HepG2 (cell line): ENCODE data around the gene STK11. TPM values are rescaled to one million over a fixed set of nuclear protein-coding genes. Genes with fewer than 3 reads are reported as not detected.
A peak's percentile ranks its signal among the peaks of the same experiment; 100 is the strongest.

Source experiments
- ATF1 ChIP-seq: IDR thresholded peaks from 2 replicates; pipeline ENCODE4 v1.6.1; 2016; ENCODE audit warnings: mild to moderate bottlenecking, control low read depth
- HES4 ChIP-seq: sonication (generic); formaldehyde crosslinking; IDR thresholded peaks from 2 replicates; pipeline ENCODE4 v1.9.0; 2021; ENCODE audit warnings: mild to moderate bottlenecking, missing genetic modification reagents, borderline replicate concordance
- ZNF230 ChIP-seq: sonication (generic); formaldehyde crosslinking; IDR thresholded peaks from 2 replicates; pipeline ENCODE4 v1.4.0; 2020; ENCODE audit warnings: mild to moderate bottlenecking, missing genetic modification reagents
- polyA plus RNA-seq, 8 experiments: library from polyadenylated mRNA; depleted of rRNA in 3 of 8; stranded (reverse) in 7 of 8; unstranded in 1 of 8; fragments of >200 nt; fragmentation: Illumina TruSeq in 4 of 8; extraction: Trizol in 4 of 8; gene quantifications; 2 replicates each; pipeline versions ENCODE4 v1.2.1 to v1.2.3, GENCODE V29; 2011 to 2016; ENCODE audit warnings: low read depth in 4 of 8, missing spikeins in 1 of 8, mixed read lengths in 1 of 8; ENCODE audit not compliant: insufficient read depth in 1 of 8
- total RNA-seq, 5 experiments: library from RNA; depleted of rRNA; stranded (reverse); fragments of >200 nt; fragmentation: Illumina TruSeq; extraction: Trizol; gene quantifications; 2 replicates each; pipeline ENCODE4 v1.2.3, GENCODE V29; 2016; ENCODE audit warnings: low read depth in 1 of 5
- TF ChIP-seq, protein P1 (sequence below): sonication (generic); formaldehyde crosslinking; IDR thresholded peaks from 2 replicates; pipeline ENCODE4 v1.4.0; 2020; ENCODE audit warnings: missing genetic modification reagents
- TF ChIP-seq, protein P2 (sequence below): sonication (generic); formaldehyde crosslinking; IDR thresholded peaks from 2 replicates; pipeline ENCODE4 v1.4.0; 2020; ENCODE audit warnings: missing genetic modification reagents
- TF ChIP-seq, protein P3 (sequence below): fragments of 450-650 bp; IDR thresholded peaks from 2 replicates; pipeline ENCODE4 v1.6.1; 2017; ENCODE audit warnings: mild to moderate bottlenecking
- TF ChIP-seq, protein P4 (sequence below): sonication (generic); formaldehyde crosslinking; IDR thresholded peaks from 2 replicates; pipeline ENCODE4 v1.8.0; 2023; ENCODE audit warnings: mild to moderate bottlenecking, missing genetic modification reagents
- TF ChIP-seq, protein P5 (sequence below): sonication (generic); formaldehyde crosslinking; IDR thresholded peaks from 2 replicates; pipeline ENCODE4 v1.4.0; 2020; ENCODE audit warnings: missing genetic modification reagents
- TF ChIP-seq, protein P6 (sequence below): fragments of 450-650 bp; IDR thresholded peaks from 2 replicates; pipeline ENCODE4 v1.6.1; 2016
- TF ChIP-seq, protein P7 (sequence below): IDR thresholded peaks from 2 replicates; pipeline ENCODE4 v1.6.1; 2016; ENCODE audit warnings: missing genetic modification reagents, missing compliant biosample characterization

Gene STK11
- total and polyA plus RNA-seq, 2 of the 13 experiments (the other 11 are each of a cell fraction or from before 2014, with no cell fraction given) = 27.5 to 43.6 TPM

DNA sequence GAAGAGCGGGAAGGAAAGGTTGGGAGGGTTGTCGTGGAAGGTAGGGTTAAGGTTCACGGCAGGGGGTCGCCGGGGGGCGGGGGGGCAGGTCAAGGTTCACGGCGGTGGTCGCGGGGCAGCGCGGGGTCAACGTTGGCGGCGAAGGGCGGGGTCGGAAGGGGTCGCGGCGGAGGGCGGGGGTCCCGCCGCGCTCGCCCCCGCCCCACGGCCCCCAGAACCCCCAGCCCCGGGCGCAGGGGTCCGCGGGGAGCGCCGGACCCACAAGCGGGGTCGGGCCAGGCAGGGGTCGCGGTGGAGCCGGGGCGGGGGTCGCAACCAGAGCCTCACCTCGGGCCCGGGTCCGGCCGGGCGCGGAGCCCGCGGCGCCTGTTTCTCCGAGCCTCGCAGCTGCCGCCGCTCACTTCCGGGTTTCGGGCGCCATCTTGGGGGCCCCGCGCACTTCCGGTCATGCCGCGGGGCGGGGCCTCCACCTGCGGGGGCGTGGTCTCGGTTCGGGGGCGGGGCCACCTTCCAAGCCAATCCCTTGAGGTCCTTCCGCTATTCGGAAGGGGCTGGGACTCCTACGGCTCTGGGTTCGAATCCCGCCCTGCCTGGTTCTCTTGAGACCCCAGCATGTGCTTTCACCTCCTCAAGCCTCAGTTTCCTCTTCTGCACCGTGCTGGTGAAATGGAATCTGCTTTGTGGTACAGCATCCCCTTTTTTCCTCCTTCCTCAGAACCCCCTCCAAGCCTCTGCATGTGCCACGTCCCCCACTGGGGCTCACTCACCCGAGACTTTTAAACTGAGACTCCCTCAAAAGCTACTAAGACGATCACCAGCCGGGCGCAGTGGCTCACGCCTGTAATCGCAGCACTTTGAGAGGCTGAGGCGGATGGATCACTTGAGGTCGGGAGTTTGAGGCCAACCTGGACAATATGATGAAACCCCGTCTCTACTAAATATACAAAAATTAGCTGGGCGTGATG is 31.5 kb upstream of the STK11 start, which contains the start of gene SBNO2 (continued):
- TF ChIP-seq, protein P1, sequence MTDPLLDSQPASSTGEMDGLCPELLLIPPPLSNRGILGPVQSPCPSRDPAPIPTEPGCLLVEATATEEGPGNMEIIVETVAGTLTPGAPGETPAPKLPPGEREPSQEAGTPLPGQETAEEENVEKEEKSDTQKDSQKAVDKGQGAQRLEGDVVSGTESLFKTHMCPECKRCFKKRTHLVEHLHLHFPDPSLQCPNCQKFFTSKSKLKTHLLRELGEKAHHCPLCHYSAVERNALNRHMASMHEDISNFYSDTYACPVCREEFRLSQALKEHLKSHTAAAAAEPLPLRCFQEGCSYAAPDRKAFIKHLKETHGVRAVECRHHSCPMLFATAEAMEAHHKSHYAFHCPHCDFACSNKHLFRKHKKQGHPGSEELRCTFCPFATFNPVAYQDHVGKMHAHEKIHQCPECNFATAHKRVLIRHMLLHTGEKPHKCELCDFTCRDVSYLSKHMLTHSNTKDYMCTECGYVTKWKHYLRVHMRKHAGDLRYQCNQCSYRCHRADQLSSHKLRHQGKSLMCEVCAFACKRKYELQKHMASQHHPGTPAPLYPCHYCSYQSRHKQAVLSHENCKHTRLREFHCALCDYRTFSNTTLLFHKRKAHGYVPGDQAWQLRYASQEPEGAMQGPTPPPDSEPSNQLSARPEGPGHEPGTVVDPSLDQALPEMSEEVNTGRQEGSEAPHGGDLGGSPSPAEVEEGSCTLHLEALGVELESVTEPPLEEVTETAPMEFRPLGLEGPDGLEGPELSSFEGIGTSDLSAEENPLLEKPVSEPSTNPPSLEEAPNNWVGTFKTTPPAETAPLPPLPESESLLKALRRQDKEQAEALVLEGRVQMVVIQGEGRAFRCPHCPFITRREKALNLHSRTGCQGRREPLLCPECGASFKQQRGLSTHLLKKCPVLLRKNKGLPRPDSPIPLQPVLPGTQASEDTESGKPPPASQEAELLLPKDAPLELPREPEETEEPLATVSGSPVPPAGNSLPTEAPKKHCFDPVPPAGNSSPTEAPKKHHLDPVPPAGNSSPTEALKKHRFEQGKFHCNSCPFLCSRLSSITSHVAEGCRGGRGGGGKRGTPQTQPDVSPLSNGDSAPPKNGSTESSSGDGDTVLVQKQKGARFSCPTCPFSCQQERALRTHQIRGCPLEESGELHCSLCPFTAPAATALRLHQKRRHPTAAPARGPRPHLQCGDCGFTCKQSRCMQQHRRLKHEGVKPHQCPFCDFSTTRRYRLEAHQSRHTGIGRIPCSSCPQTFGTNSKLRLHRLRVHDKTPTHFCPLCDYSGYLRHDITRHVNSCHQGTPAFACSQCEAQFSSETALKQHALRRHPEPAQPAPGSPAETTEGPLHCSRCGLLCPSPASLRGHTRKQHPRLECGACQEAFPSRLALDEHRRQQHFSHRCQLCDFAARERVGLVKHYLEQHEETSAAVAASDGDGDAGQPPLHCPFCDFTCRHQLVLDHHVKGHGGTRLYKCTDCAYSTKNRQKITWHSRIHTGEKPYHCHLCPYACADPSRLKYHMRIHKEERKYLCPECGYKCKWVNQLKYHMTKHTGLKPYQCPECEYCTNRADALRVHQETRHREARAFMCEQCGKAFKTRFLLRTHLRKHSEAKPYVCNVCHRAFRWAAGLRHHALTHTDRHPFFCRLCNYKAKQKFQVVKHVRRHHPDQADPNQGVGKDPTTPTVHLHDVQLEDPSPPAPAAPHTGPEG = no peak
- TF ChIP-seq, protein P2, sequence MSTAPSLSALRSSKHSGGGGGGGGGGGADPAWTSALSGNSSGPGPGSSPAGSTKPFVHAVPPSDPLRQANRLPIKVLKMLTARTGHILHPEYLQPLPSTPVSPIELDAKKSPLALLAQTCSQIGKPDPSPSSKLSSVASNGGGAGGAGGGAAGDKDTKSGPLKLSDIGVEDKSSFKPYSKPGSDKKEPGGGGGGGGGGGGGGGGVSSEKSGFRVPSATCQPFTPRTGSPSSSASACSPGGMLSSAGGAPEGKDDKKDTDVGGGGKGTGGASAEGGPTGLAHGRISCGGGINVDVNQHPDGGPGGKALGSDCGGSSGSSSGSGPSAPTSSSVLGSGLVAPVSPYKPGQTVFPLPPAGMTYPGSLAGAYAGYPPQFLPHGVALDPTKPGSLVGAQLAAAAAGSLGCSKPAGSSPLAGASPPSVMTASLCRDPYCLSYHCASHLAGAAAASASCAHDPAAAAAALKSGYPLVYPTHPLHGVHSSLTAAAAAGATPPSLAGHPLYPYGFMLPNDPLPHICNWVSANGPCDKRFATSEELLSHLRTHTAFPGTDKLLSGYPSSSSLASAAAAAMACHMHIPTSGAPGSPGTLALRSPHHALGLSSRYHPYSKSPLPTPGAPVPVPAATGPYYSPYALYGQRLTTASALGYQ (CRISPR knock-in tag) = no peak
- TF ChIP-seq, protein P3, sequence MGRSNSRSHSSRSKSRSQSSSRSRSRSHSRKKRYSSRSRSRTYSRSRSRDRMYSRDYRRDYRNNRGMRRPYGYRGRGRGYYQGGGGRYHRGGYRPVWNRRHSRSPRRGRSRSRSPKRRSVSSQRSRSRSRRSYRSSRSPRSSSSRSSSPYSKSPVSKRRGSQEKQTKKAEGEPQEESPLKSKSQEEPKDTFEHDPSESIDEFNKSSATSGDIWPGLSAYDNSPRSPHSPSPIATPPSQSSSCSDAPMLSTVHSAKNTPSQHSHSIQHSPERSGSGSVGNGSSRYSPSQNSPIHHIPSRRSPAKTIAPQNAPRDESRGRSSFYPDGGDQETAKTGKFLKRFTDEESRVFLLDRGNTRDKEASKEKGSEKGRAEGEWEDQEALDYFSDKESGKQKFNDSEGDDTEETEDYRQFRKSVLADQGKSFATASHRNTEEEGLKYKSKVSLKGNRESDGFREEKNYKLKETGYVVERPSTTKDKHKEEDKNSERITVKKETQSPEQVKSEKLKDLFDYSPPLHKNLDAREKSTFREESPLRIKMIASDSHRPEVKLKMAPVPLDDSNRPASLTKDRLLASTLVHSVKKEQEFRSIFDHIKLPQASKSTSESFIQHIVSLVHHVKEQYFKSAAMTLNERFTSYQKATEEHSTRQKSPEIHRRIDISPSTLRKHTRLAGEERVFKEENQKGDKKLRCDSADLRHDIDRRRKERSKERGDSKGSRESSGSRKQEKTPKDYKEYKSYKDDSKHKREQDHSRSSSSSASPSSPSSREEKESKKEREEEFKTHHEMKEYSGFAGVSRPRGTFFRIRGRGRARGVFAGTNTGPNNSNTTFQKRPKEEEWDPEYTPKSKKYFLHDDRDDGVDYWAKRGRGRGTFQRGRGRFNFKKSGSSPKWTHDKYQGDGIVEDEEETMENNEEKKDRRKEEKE = no peak
- TF ChIP-seq, protein P4, sequence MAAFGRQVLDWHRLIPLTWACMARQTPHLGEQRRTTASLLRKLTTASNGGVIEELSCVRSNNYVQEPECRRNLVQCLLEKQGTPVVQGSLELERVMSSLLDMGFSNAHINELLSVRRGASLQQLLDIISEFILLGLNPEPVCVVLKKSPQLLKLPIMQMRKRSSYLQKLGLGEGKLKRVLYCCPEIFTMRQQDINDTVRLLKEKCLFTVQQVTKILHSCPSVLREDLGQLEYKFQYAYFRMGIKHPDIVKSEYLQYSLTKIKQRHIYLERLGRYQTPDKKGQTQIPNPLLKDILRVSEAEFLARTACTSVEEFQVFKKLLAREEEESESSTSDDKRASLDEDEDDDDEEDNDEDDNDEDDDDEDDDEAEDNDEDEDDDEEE = no peak
- TF ChIP-seq, protein P5, sequence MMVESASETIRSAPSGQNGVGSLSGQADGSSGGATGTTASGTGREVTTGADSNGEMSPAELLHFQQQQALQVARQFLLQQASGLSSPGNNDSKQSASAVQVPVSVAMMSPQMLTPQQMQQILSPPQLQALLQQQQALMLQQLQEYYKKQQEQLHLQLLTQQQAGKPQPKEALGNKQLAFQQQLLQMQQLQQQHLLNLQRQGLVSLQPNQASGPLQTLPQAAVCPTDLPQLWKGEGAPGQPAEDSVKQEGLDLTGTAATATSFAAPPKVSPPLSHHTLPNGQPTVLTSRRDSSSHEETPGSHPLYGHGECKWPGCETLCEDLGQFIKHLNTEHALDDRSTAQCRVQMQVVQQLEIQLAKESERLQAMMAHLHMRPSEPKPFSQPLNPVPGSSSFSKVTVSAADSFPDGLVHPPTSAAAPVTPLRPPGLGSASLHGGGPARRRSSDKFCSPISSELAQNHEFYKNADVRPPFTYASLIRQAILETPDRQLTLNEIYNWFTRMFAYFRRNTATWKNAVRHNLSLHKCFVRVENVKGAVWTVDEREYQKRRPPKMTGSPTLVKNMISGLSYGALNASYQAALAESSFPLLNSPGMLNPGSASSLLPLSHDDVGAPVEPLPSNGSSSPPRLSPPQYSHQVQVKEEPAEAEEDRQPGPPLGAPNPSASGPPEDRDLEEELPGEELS (CRISPR knock-in tag) = 0 out of 2 replicates have a peak, but pooled peaks have one; percentile 10
- TF ChIP-seq ZNF230 = no peak
- TF ChIP-seq, protein P6, sequence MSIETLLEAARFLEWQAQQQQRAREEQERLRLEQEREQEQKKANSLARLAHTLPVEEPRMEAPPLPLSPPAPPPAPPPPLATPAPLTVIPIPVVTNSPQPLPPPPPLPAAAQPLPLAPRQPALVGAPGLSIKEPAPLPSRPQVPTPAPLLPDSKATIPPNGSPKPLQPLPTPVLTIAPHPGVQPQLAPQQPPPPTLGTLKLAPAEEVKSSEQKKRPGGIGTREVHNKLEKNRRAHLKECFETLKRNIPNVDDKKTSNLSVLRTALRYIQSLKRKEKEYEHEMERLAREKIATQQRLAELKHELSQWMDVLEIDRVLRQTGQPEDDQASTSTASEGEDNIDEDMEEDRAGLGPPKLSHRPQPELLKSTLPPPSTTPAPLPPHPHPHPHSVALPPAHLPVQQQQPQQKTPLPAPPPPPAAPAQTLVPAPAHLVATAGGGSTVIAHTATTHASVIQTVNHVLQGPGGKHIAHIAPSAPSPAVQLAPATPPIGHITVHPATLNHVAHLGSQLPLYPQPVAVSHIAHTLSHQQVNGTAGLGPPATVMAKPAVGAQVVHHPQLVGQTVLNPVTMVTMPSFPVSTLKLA = peak; percentile 45
- TF ChIP-seq, protein P7, sequence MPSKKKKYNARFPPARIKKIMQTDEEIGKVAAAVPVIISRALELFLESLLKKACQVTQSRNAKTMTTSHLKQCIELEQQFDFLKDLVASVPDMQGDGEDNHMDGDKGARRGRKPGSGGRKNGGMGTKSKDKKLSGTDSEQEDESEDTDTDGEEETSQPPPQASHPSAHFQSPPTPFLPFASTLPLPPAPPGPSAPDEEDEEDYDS (CRISPR knock-in tag) = peak; percentile 82
- TF ChIP-seq HES4 (CRISPR knock-in tag) = peak; percentile 26; the same call in 1 of the 2 replicates
- TF ChIP-seq ATF1 (CRISPR knock-in tag) = no peak
